ENCODE measurements around the gene PIK3C3. TPM values are rescaled to one million over a fixed set of nuclear protein-coding genes. Genes with fewer than 3 reads are reported as not detected.

Gene PIK3C3
- polyA plus RNA-seq (2013), result 34.3 and 36.5 TPM in 2 replicates

DNA sequence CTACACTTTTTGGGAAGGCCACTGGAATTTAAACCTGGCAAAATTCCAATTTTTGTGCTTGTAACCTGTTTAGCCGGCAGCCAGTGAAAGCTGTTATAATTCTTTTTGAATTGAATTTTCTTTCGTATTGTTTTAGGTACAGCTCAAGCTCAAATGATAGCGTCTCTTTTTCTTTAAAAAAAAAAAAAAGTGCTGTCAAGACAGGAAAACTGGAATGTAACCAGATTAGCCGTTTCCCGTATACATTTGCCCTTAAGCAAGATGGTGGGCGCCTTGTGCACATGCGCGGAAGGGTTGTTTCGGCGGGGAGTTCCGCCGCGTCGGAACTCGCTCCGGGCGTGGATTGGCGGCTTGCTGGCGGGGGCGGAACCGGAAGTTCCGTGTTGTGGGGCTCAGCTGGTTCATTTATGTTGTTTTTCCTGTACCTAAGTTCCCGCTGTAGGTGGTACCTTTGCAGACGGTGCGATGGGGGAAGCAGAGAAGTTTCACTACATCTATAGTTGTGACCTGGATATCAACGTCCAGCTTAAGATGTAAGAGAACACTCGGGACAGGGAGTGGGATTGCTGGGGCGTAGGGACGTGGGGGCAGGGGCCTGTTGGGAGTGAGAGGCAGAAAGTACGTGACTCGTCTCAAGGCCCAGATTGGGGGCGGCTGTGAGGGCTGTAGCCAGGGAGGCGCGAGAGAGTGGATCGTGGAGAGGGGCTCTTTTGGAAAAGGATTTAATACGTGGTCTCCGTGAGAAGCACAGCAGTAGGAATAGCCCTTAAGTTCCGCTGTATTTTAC is at the start of gene PIK3C3:
PIK3C3 (plus strand) TSS at position 408 of the 787 bp plus-strand sequence; CDS start at position 466, 58 bp downstream.
- Histone ChIP-seq H2AFZ (ENCODE audit: insufficient read depth, low read length, poor library complexity) (peak within 1 kb of the TSS; percentile 43), H3K23ac (ENCODE audit: low read length) (no peak within 1 kb of the TSS), H3K9ac (ENCODE audit: low read length) (peak within 1 kb of the TSS; percentile 91), H3K4me2 (ENCODE audit: low read length) (peak within 1 kb of the TSS; percentile 82), H2AK5ac (ENCODE audit: low read length) (no peak within 1 kb of the TSS), H4K8ac (ENCODE audit: low read depth, low read length) (peak within 1 kb of the TSS; percentile 81), H2BK120ac (ENCODE audit: insufficient read depth, low read length, poor library complexity) (no peak within 1 kb of the TSS), H2BK12ac (ENCODE audit: low read length) (no peak within 1 kb of the TSS), H4K12ac (ENCODE audit: low read depth, low read length) (peak within 1 kb of the TSS; percentile 35), H3K4ac (ENCODE audit: low read depth, low read length) (peak within 1 kb of the TSS; percentile 60), H3K79me1 (ENCODE audit: low read length) (no peaks in the 10 kb centered on the region), H3K36me3 (ENCODE audit: control insufficient read depth in 1 of 2, insufficient read depth in 2 of 2, low read length in 2 of 2) (peaks cover 3% of the 10 kb centered on the region in 2 experiments), H3K9me3 (ENCODE audit: insufficient read depth, low read depth, low read length) (no peaks in the 10 kb centered on the region), H3K27ac (ENCODE audit: low read depth, low read length) (peak within 1 kb of the TSS; percentile 46), H2BK5ac (ENCODE audit: low read depth, low read length, poor library complexity) (peak within 1 kb of the TSS; percentile 24), H3K27me3 (ENCODE audit: insufficient read depth, low read length) (no peaks in the 10 kb centered on the region), H3K18ac (ENCODE audit: low read length) (peak within 1 kb of the TSS; percentile 85), H3K4me1 (ENCODE audit: control insufficient read depth in 1 of 2, insufficient read depth in 2 of 2, low read length in 2 of 2) (no peaks in the 10 kb centered on the region), H3K14ac (ENCODE audit: low read length) (peak within 1 kb of the TSS; percentile 55), H3K4me3 (ENCODE audit: low read depth, low read length) (peak within 1 kb of the TSS; percentile 91), H3K79me2 (ENCODE audit: control insufficient read depth, insufficient read depth, low read length, poor library complexity) (peaks cover 3% of the 10 kb centered on the region), H4K91ac (ENCODE audit: low read depth, low read length) (peak within 1 kb of the TSS; percentile 39)
- peak; percentile 96 to 100 for DNase-seq
- WGBS (ENCODE audit: extremely low coverage, insufficient coverage, insufficient read length), result no CpG with 5 or more reads among the region's 38 CpGs

DNA sequence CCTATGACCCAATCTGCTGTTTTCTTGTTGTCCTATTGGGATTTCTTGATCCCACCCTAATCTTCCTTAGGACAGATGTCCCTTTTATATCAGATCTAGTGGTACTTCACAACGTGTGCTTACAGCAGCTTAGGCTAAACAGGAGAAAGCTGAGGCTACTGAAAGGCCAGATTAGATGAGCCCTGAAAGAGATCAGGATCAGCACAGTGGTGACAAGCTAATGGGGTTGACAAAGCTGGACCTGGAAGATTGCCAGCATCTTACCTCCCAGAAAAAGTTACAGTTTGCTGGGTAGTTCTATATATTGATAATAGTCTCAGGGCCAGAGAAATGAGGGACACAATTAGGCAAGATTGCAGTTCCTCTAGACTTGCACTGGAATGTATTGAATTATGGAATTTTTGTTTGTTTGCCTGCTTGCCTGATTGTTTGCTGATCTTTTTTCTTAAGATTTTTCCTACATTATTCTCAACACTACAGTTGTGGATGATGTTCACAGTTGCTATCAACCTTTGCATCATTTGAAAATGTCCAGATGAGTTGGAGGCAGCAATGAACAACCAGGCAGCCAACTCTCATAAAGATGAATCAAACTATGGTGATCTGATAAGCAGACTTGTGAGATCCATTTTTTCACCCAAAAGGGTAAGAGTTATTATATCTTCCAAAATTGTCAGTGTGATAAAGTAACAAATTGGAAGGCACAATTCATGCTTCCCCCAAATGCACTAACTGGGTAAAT is 49.1 kb upstream of the PIK3C3 start:
- Histone ChIP-seq H3K4me1 (ENCODE audit: control insufficient read depth in 1 of 2, insufficient read depth in 2 of 2, low read length in 2 of 2) (no peaks in the 10 kb centered on the region), H3K9me3 (ENCODE audit: insufficient read depth, low read depth, low read length) (peaks cover 2% of the 10 kb centered on the region), H3K27ac (ENCODE audit: low read depth, low read length) (no peak overlapping the region), H3K4ac (ENCODE audit: low read depth, low read length) (no peak overlapping the region), H3K9ac (ENCODE audit: low read length) (no peak overlapping the region), H3K79me1 (ENCODE audit: low read length) (no peaks in the 10 kb centered on the region), H2BK12ac (ENCODE audit: low read length) (no peak overlapping the region), H2BK5ac (ENCODE audit: low read depth, low read length, poor library complexity) (no peak overlapping the region), H3K14ac (ENCODE audit: low read length) (no peak overlapping the region), H3K27me3 (ENCODE audit: insufficient read depth, low read length) (no peaks in the 10 kb centered on the region), H3K4me3 (ENCODE audit: low read depth, low read length) (no peak overlapping the region), H2BK120ac (ENCODE audit: insufficient read depth, low read length, poor library complexity) (no peak overlapping the region), H4K12ac (ENCODE audit: low read depth, low read length) (no peak overlapping the region), H3K79me2 (ENCODE audit: control insufficient read depth, insufficient read depth, low read length, poor library complexity) (no peaks in the 10 kb centered on the region), H4K8ac (ENCODE audit: low read depth, low read length) (no peak overlapping the region), H3K36me3 (ENCODE audit: control insufficient read depth in 1 of 2, insufficient read depth in 2 of 2, low read length in 2 of 2) (no peaks in the 10 kb centered on the region), H2AFZ (ENCODE audit: insufficient read depth, low read length, poor library complexity) (no peak overlapping the region), H3K4me2 (ENCODE audit: low read length) (no peak overlapping the region), H4K91ac (ENCODE audit: low read depth, low read length) (no peak overlapping the region), H3K23ac (ENCODE audit: low read length) (no peak overlapping the region), H3K18ac (ENCODE audit: low read length) (no peak overlapping the region), H2AK5ac (ENCODE audit: low read length) (no peak overlapping the region)
- no peak for DNase-seq
- no CpG with 5 or more reads among the region's 1 CpG for WGBS (ENCODE audit: extremely low coverage, insufficient coverage, insufficient read length)

DNA sequence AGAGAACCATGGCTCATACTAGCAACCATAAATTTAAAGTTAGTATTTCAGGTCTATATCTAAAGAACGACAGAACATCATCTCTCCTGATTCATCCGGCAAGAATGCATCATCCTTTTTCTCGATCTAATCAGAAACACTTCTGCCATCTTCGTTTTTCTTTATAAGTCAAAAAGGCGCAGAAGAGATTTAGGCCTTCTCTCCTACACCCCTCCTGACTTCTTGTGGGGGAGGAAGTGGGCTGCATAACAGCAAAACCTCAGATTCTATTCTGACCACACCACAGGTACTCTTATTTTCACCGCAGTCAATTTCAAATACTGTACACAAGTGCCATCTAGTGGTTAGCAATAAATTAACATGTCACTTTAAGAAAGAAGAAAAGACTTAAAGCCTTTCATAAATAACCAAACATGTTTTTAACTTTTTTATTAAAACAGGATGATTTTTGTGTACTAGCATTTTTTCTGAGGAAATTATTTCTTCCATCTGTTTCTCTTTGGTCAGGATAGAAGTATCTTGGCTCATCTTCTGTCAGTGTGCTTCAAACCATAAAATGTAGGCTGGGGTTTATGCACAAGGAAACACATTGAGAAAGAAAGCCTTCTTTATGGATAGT is 48.4 kb upstream of the PIK3C3 start:
- Histone ChIP-seq H3K18ac (ENCODE audit: low read length) (no peak overlapping the region), H3K79me2 (ENCODE audit: control insufficient read depth, insufficient read depth, low read length, poor library complexity) (no peaks in the 10 kb centered on the region), H3K14ac (ENCODE audit: low read length) (no peak overlapping the region), H2BK5ac (ENCODE audit: low read depth, low read length, poor library complexity) (no peak overlapping the region), H4K8ac (ENCODE audit: low read depth, low read length) (no peak overlapping the region), H3K9me3 (ENCODE audit: insufficient read depth, low read depth, low read length) (peaks cover 2% of the 10 kb centered on the region), H3K27ac (ENCODE audit: low read depth, low read length) (no peak overlapping the region), H4K91ac (ENCODE audit: low read depth, low read length) (no peak overlapping the region), H3K23ac (ENCODE audit: low read length) (no peak overlapping the region), H2BK12ac (ENCODE audit: low read length) (no peak overlapping the region), H3K4me2 (ENCODE audit: low read length) (no peak overlapping the region), H2AFZ (ENCODE audit: insufficient read depth, low read length, poor library complexity) (no peak overlapping the region), H3K27me3 (ENCODE audit: insufficient read depth, low read length) (no peaks in the 10 kb centered on the region), H4K12ac (ENCODE audit: low read depth, low read length) (no peak overlapping the region), H3K79me1 (ENCODE audit: low read length) (no peaks in the 10 kb centered on the region), H2AK5ac (ENCODE audit: low read length) (no peak overlapping the region), H3K36me3 (ENCODE audit: control insufficient read depth in 1 of 2, insufficient read depth in 2 of 2, low read length in 2 of 2) (no peaks in the 10 kb centered on the region), H3K9ac (ENCODE audit: low read length) (no peak overlapping the region), H3K4ac (ENCODE audit: low read depth, low read length) (no peak overlapping the region), H3K4me1 (ENCODE audit: control insufficient read depth in 1 of 2, insufficient read depth in 2 of 2, low read length in 2 of 2) (no peaks in the 10 kb centered on the region), H2BK120ac (ENCODE audit: insufficient read depth, low read length, poor library complexity) (no peak overlapping the region), H3K4me3 (ENCODE audit: low read depth, low read length) (no peak overlapping the region)
- peak in 1 of 2 donors; percentile 60 for DNase-seq
- WGBS (ENCODE audit: extremely low coverage, insufficient coverage, insufficient read length), result no CpG with 5 or more reads among the region's 6 CpGs

DNA sequence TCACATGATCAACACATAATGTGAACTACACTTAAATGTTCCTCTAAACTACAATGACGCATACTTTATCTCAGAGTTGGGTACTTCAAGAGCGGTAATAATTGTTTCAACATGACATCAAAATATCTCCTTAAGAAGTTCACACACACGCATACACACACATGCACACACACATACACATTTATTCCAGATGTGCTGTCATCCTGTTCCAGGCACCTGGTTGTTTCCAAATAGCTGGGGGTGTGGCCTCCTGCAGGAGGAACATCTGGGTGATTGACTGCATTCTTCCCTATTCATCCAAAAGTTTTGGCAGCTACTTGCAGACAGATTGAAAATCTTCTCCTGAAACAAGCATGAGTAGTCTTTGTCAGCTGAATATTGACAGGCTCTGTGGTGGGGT is 37.9 kb upstream of the PIK3C3 start:
- no peaks in the 10 kb centered on the region for H3K27me3 ChIP-seq (ENCODE audit: insufficient read depth, low read length)
- no peaks in the 10 kb centered on the region for H3K36me3 ChIP-seq (ENCODE audit: control insufficient read depth in 1 of 2, insufficient read depth in 2 of 2, low read length in 2 of 2)
- no peak overlapping the region for H3K14ac ChIP-seq (ENCODE audit: low read length)
- no peak overlapping the region for H3K18ac ChIP-seq (ENCODE audit: low read length)
- H3K27ac ChIP-seq (ENCODE audit: low read depth, low read length), result no peak overlapping the region
- H4K8ac ChIP-seq (ENCODE audit: low read depth, low read length), result no peak overlapping the region
- no peak for DNase-seq
- H4K12ac ChIP-seq (ENCODE audit: low read depth, low read length), result no peak overlapping the region
- H2BK12ac ChIP-seq (ENCODE audit: low read length), result no peak overlapping the region
- H3K23ac ChIP-seq (ENCODE audit: low read length), result no peak overlapping the region
- no CpG with 5 or more reads among the region's 3 CpGs for WGBS (ENCODE audit: extremely low coverage, insufficient coverage, insufficient read length)
- H3K79me1 ChIP-seq (ENCODE audit: low read length), result no peaks in the 10 kb centered on the region
- H3K9me3 ChIP-seq (ENCODE audit: insufficient read depth, low read depth, low read length), result no peaks in the 10 kb centered on the region
- H3K4me2 ChIP-seq (ENCODE audit: low read length), result no peak overlapping the region
- H3K4me3 ChIP-seq (ENCODE audit: low read depth, low read length), result no peak overlapping the region
- H2AFZ ChIP-seq (ENCODE audit: insufficient read depth, low read length, poor library complexity), result no peak overlapping the region
- no peak overlapping the region for H2BK120ac ChIP-seq (ENCODE audit: insufficient read depth, low read length, poor library complexity)
- H2AK5ac ChIP-seq (ENCODE audit: low read length), result no peak overlapping the region
- no peaks in the 10 kb centered on the region for H3K4me1 ChIP-seq (ENCODE audit: control insufficient read depth in 1 of 2, insufficient read depth in 2 of 2, low read length in 2 of 2)
- no peak overlapping the region for H2BK5ac ChIP-seq (ENCODE audit: low read depth, low read length, poor library complexity)
- H3K79me2 ChIP-seq (ENCODE audit: control insufficient read depth, insufficient read depth, low read length, poor library complexity), result no peaks in the 10 kb centered on the region
- no peak overlapping the region for H3K4ac ChIP-seq (ENCODE audit: low read depth, low read length)
- H3K9ac ChIP-seq (ENCODE audit: low read length), result no peak overlapping the region
- no peak overlapping the region for H4K91ac ChIP-seq (ENCODE audit: low read depth, low read length)
